A549 (cell line): ENCODE results near the gene FGFR3. TPM values are rescaled to one million over a fixed set of nuclear protein-coding genes. Genes with fewer than 3 reads are reported as not detected.

Source experiments
- ATAC-seq, 2 experiments: fragments of 200-7000 bp in 1 of 2; fragments of >200 bp in 1 of 2; cut with Nextera tagmentation in 1 of 2; cut with Tn5 transposase in 1 of 2; 3 replicates each; pipeline versions ENCODE4 v1.8.0 to v1.9.1; 2018 to 2020; ENCODE audit warnings: mild to moderate bottlenecking in 1 of 2, moderate library complexity in 1 of 2
- CTCF ChIA-PET: fragments of 300-600 bp; sonication (Branson Sonifier 250); formaldehyde crosslinking; extraction: SDS; loops from one replicate; lab custom pipeline; 2021; ENCODE audit warnings: antibody characterized with exemption, inconsistent platforms; lab: Yijun Ruan, JAX
- POLR2A ChIA-PET: fragments of 350-600 bp; formaldehyde crosslinking; extraction: SDS; loops from one replicate; lab custom pipeline; 2021; ENCODE audit warnings: antibody characterized with exemption, inconsistent platforms; lab: Yijun Ruan, JAX
- DNase-seq, 2 experiments: peaks; one replicate each; pipeline versions ENCODE4 v3.0.0 to v3.0.0-alpha.2; 2011 to 2016; ENCODE audit warnings: low read depth in 1 of 2, low spot score in 1 of 2
- FAIRE-seq: peaks from 2 replicates; lab custom pipeline; 2011; peaks lifted over from hg19 to GRCh38; lab: Jason Lieb, UNC
- H3K27ac ChIP-seq, 2 experiments: fragments of >200 bp; sonication (Bioruptor Twin); formaldehyde crosslinking; 3 replicates each; pipeline ENCODE4 v1.5.1; 2016 to 2017
- H3K4me1 ChIP-seq: fragments of >200 bp; sonication (Bioruptor Twin); formaldehyde crosslinking; 3 replicates; pipeline ENCODE4 v1.6.1; 2016
- H3K4me2 ChIP-seq: fragments of >200 bp; sonication (Bioruptor Twin); formaldehyde crosslinking; 3 replicates; pipeline ENCODE4 v1.6.1; 2016
- H3K4me3 ChIP-seq: fragments of >200 bp; sonication (Bioruptor Twin); formaldehyde crosslinking; 3 replicates; pipeline ENCODE4 v1.5.1; 2016
- H3K9me3 ChIP-seq: fragments of >200 bp; sonication (Bioruptor Twin); formaldehyde crosslinking; 3 replicates; pipeline ENCODE4 v1.6.1; 2016
- CBX8 ChIP-seq: fragments of 200-600 bp; sonication (generic); IDR thresholded peaks from 2 replicates; pipeline ENCODE4 v1.6.1; 2016
- CHD2 ChIP-seq: fragments of 150-350 bp; IDR thresholded peaks from 2 replicates; pipeline ENCODE4 v1.6.1; 2014; ENCODE audit warnings: low read length; ENCODE audit not compliant: partially characterized antibody
- CHD4 ChIP-seq: fragments of 200-600 bp; sonication (generic); IDR thresholded peaks from 2 replicates; pipeline ENCODE4 v1.6.1; 2016; ENCODE audit warnings: antibody characterized with exemption, mild to moderate bottlenecking, borderline replicate concordance
- EHMT2 ChIP-seq: fragments of 200-600 bp; sonication (generic); IDR thresholded peaks from 2 replicates; pipeline ENCODE4 v1.6.1; 2016; ENCODE audit warnings: antibody characterized with exemption, low read depth, mild to moderate bottlenecking, moderate library complexity
- EP300 ChIP-seq, 2 experiments: fragments of >200 bp; sonication (Bioruptor Twin); formaldehyde crosslinking; IDR thresholded peaks; 2 replicates in 1 of 2; 3 replicates in 1 of 2; pipeline ENCODE4 v1.6.1; 2016 to 2017
- FOSL2 ChIP-seq, 2 experiments: fragments of 450-650 bp in 1 of 2; fragments of >200 bp in 1 of 2; sonication (Bioruptor Twin) in 1 of 2; formaldehyde crosslinking; IDR thresholded peaks; 2 replicates each; pipeline versions ENCODE4 v1.5.0 to v1.6.1; 2016 to 2020; ENCODE audit warnings: mild to moderate bottlenecking in 1 of 2, moderate library complexity in 1 of 2
- FOXS1 ChIP-seq: fragments of 250-450 bp; sonication (Bioruptor Pico); IDR thresholded peaks from 2 replicates; pipeline ENCODE4 v1.5.0; 2020; ENCODE audit warnings: mild to moderate bottlenecking, moderate library complexity
- HDAC2 ChIP-seq: fragments of 200-600 bp; sonication (generic); IDR thresholded peaks from 2 replicates; pipeline ENCODE4 v1.6.1; 2016
- HEYL ChIP-seq: fragments of 250-450 bp; sonication (Bioruptor Pico); IDR thresholded peaks from 2 replicates; pipeline ENCODE4 v1.8.0; 2021; ENCODE audit warnings: mild to moderate bottlenecking, moderate library complexity
- HOXA7 ChIP-seq: fragments of 250-450 bp; sonication (Bioruptor Pico); IDR thresholded peaks from 2 replicates; pipeline ENCODE4 v1.5.0; 2020; ENCODE audit warnings: mild to moderate bottlenecking, moderate library complexity
- HOXB13 ChIP-seq: fragments of 250-450 bp; sonication (Bioruptor Pico); IDR thresholded peaks from 2 replicates; pipeline ENCODE4 v1.5.0; 2020; ENCODE audit warnings: low read depth, mild to moderate bottlenecking, moderate library complexity
- JUNB ChIP-seq: fragments of >200 bp; sonication (Bioruptor Twin); formaldehyde crosslinking; IDR thresholded peaks from 2 replicates; pipeline ENCODE4 v1.6.1; 2016
- KDM5A ChIP-seq: fragments of 200-600 bp; sonication (generic); IDR thresholded peaks from 2 replicates; pipeline ENCODE4 v1.6.1; 2016; ENCODE audit warnings: antibody characterized with exemption, mild to moderate bottlenecking
- MAFK ChIP-seq: fragments of 450-650 bp; IDR thresholded peaks from 2 replicates; pipeline ENCODE4 v1.6.1; 2014; ENCODE audit not compliant: partially characterized antibody
- MAX ChIP-seq: IDR thresholded peaks from 2 replicates; pipeline ENCODE4 v1.6.1; 2012
- MAZ ChIP-seq: fragments of 150-350 bp; IDR thresholded peaks from 2 replicates; pipeline ENCODE4 v1.6.1; 2014; ENCODE audit warnings: antibody characterized with exemption, low read depth, low read length, borderline replicate concordance
- NFE2L2 ChIP-seq: fragments of 150-350 bp; conservative IDR thresholded peaks from 2 replicates; pipeline ENCODE4 v1.6.1; 2014; ENCODE audit warnings: low read length
- NPAS2 ChIP-seq: fragments of 250-450 bp; sonication (Bioruptor Pico); IDR thresholded peaks from 2 replicates; pipeline ENCODE4 v1.8.0; 2022; ENCODE audit warnings: mild to moderate bottlenecking, moderate library complexity, borderline replicate concordance
- PHF8 ChIP-seq: fragments of 200-600 bp; sonication (generic); IDR thresholded peaks from 2 replicates; pipeline ENCODE4 v1.6.1; 2016; ENCODE audit warnings: low read depth, mild to moderate bottlenecking, antibody characterized with exemption, moderate library complexity, borderline replicate concordance
- RAD21 ChIP-seq, 2 experiments: fragments of >200 bp in 1 of 2; sonication (Bioruptor Twin) in 1 of 2; formaldehyde crosslinking in 1 of 2; IDR thresholded peaks in 1 of 2; conservative IDR thresholded peaks in 1 of 2; 2 replicates in 1 of 2; 3 replicates in 1 of 2; pipeline ENCODE4 v1.6.1; 2012 to 2018; ENCODE audit warnings: inconsistent platforms in 1 of 2
- RARB ChIP-seq: fragments of 250-450 bp; sonication (Bioruptor Pico); IDR thresholded peaks from 2 replicates; pipeline ENCODE4 v1.8.0; 2021; ENCODE audit warnings: mild to moderate bottlenecking, moderate library complexity
- RNF2 ChIP-seq: fragments of 200-600 bp; sonication (generic); IDR thresholded peaks from 2 replicates; pipeline ENCODE4 v1.6.1; 2016; ENCODE audit warnings: low read depth, mild to moderate bottlenecking, antibody characterized with exemption, moderate library complexity, borderline replicate concordance
- SMC3 ChIP-seq: fragments of >200 bp; sonication (Bioruptor Twin); formaldehyde crosslinking; IDR thresholded peaks from 3 replicates; pipeline ENCODE4 v1.6.1; 2018; ENCODE audit warnings: inconsistent platforms
- SREBF2 ChIP-seq: fragments of 450-650 bp; IDR thresholded peaks from 2 replicates; pipeline ENCODE4 v1.6.1; 2014; ENCODE audit warnings: mild to moderate bottlenecking, moderate library complexity
- TP53 ChIP-seq: fragments of 250-450 bp; sonication (Bioruptor Pico); IDR thresholded peaks from 2 replicates; pipeline ENCODE4 v1.5.0; 2021; ENCODE audit warnings: mild to moderate bottlenecking, moderate library complexity
- ZNF302 ChIP-seq: fragments of 250-450 bp; sonication (Bioruptor Pico); IDR thresholded peaks from 2 replicates; pipeline ENCODE4 v1.9.0; 2021; ENCODE audit warnings: inconsistent platforms, mild to moderate bottlenecking, moderate library complexity
- WGBS: methylation state at CpG from one replicate; pipeline ENCODE4 v1.1.6; 2017; ENCODE audit errors: missing lambda C conversion rate; 5-methylcytosine and 5-hydroxymethylcytosine counted together
- polyA plus RNA-seq, 4 experiments: library from polyadenylated mRNA; depleted of rRNA in 3 of 4; stranded (reverse); fragments of >200 nt; fragmentation: RNase III in 1 of 4; extraction: RNeasy Plus Mini Kit Qiagen cat#74134 plus additional on column Dnase treatment in 1 of 4; gene quantifications; 2 replicates in 3 of 4; 3 replicates in 1 of 4; pipeline ENCODE4 v1.2.3, GENCODE V29; 2011 to 2017
- TF ChIP-seq, protein P1 (sequence below): fragments of 450-650 bp; IDR thresholded peaks from 2 replicates; pipeline ENCODE4 v1.6.1; 2014; ENCODE audit warnings: antibody characterized with exemption
- TF ChIP-seq, protein P2 (sequence below): fragments of >200 bp; sonication (Bioruptor Twin); formaldehyde crosslinking; IDR thresholded peaks from 3 replicates; pipeline ENCODE4 v1.5.1; 2016

Gene FGFR3
- polyA plus RNA-seq, 2 of the 4 experiments (the other 2 are of a cell fraction) = 1.9 to 4.8 TPM

DNA sequence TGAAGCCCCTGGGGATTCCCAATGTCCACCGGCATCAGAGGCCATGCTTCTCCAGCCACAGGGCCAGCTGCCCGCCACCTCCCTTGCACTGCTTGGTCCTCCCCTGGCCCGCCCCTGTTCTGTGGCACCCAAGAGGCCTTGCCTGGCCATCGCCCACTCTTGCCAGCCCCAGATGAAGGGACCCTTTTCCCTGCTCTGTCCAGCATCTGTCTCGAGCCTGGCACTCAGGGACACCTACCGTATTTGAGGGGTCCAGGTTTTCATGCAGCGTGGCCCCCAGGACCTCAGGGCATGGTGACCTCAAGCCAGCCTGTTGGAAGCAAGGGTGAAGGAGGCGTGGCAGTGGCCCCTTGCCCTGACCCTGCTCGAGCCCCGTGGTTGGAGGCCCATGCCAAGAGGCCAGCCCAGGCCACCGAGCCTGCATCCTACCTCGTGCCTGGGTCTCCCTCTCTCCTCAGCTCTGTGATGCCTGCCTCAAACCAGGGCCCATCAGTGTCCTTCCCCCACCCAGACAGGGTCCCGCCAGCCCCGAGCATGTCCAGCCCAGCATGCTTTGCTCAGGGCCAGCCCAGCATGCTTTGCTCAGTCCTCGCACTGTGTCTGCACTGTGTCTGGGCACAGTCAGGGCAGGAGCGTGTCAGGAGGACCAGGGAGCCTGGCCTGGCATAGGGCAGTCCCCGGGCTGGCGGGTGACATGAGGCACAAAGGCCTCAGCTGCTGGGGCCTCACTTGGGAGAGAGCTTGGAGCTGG lies 14.3 kb upstream of the FGFR3 start:
- no peak for ATAC-seq
- FAIRE-seq = no peak
- ChIA-PET CTCF (interaction anchor here (1.1 to 1.6 kb wide), 4 partner anchors 13 to 150 kb away, joined by 3 to 5 read pairs (median 3); no protein-coding TSS in a partner anchor), POLR2A (no interaction called here)
- peaks cover 25% of the 10 kb centered on the region for H3K4me1 ChIP-seq
- no peak for DNase-seq
- H3K27ac ChIP-seq = peak overlapping the region; percentile 56 to 83; a peak in 5 of 6 replicates
- WGBS = 92% methylated on average over 11 of the region's 18 CpGs
- TF ChIP-seq HOXB13 = no peak
- no peak for TF ChIP-seq RARB (CRISPR knock-in tag)
- no peak for TF ChIP-seq EHMT2
- no peak for TF ChIP-seq FOSL2 (IDR thresholded peaks at IDR 0.05)
- no peak for TF ChIP-seq FOSL2 (CRISPR knock-in tag; IDR thresholded peaks at IDR 0.05)
- H3K4me3 ChIP-seq = no peak overlapping the region
- peak overlapping the region; percentile 70 for H3K4me2 ChIP-seq
- no peaks in the 10 kb centered on the region for H3K9me3 ChIP-seq

DNA sequence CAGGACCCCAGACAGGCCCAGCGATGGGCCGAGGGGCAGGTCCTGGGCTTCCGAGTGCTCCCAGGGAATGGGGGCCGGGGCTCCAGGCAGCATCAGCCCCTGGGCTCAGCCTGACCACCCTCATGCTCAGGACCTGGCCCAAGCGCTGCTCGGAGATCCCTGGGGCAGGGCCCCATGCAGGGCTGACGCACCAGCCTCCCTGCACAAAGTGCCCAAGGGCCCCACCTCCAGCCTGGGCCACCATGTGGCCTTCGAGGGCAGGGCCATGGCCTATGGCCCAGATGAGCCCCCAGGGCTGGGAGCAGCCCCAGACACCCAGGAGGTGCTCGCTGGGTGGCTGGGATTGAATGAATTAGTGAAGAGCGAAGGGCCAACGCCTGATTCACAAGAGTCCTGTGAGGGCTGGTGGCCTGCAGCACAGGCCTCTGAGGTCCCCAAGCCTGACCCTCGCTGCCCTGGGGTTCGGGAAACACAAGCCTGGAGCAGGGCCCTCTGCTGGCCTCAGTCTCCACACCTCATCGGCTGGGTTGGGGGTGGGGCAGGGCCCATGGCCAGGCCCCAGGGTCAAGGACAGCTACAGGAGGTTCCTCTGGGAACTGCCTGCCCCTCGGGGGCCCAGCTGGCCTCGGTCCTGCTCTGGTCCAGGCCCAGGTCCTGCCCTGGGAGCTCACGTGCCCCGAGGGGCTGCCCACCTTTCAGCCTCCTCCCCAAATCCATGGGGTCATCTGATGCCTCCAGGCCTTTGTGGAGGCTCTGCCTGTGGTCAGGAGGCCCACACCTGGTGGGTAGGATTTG lies 13.3 kb upstream of the FGFR3 start:
- no peak for DNase-seq
- WGBS = 91% methylated on average over 4 of the region's 18 CpGs
- no peak for TF ChIP-seq PHF8
- no peak for TF ChIP-seq NPAS2 (CRISPR knock-in tag)
- no peak for TF ChIP-seq FOXS1 (CRISPR knock-in tag)
- TF ChIP-seq HEYL (CRISPR knock-in tag) = no peak
- TF ChIP-seq SMC3 = no peak
- TF ChIP-seq KDM5A = no peak
- no peak for TF ChIP-seq ZNF302 (CRISPR knock-in tag)
- TF ChIP-seq EHMT2 = no peak
- ATAC-seq = no peak
- Histone ChIP-seq H3K9me3 (no peaks in the 10 kb centered on the region), H3K27ac (peak overlapping the region in 1 of 2 experiments; percentile 83; a peak in 3 of 6 replicates), H3K4me3 (no peak overlapping the region), H3K4me2 (no peak overlapping the region), H3K4me1 (peaks cover 25% of the 10 kb centered on the region)
- CTCF ChIA-PET = interaction anchor here (1.0 to 1.6 kb wide), 4 partner anchors 12 to 150 kb away, joined by 3 to 6 read pairs (median 3); no protein-coding TSS in a partner anchor
- POLR2A ChIA-PET = no interaction called here
- FAIRE-seq = no peak

GRCh38 chr4:1780435-1780834 lies 12.7 kb upstream of the FGFR3 start:
- no peak overlapping the region for H3K4me2 ChIP-seq
- H3K27ac ChIP-seq = peak overlapping the region in 1 of 2 experiments; percentile 83; a peak in 2 of 6 replicates
- no peak for FAIRE-seq
- no peak overlapping the region for H3K4me3 ChIP-seq
- no peak for TF ChIP-seq HOXA7 (CRISPR knock-in tag)
- no peak for TF ChIP-seq HDAC2
- TF ChIP-seq CHD4 = no peak
- TF ChIP-seq TP53 (CRISPR knock-in tag) = no peak
- TF ChIP-seq NPAS2 (CRISPR knock-in tag) = no peak
- TF ChIP-seq EP300 (IDR thresholded peaks at IDR 0.05) = no peak
- no peak for TF ChIP-seq SREBF2
- TF ChIP-seq, protein P1, sequence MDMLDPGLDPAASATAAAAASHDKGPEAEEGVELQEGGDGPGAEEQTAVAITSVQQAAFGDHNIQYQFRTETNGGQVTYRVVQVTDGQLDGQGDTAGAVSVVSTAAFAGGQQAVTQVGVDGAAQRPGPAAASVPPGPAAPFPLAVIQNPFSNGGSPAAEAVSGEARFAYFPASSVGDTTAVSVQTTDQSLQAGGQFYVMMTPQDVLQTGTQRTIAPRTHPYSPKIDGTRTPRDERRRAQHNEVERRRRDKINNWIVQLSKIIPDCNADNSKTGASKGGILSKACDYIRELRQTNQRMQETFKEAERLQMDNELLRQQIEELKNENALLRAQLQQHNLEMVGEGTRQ = no peak
- TF ChIP-seq NFE2L2 = no peak
- no peak for TF ChIP-seq RAD21 (conservative IDR thresholded peaks at IDR 0.05 in 1 of 2, IDR thresholded peaks at IDR 0.05 in 1 of 2)
- no peak for TF ChIP-seq CBX8
- TF ChIP-seq CHD2 = no peak
- TF ChIP-seq SMC3 = no peak
- no peak for TF ChIP-seq MAFK
- TF ChIP-seq MAX = no peak
- TF ChIP-seq, protein P2, sequence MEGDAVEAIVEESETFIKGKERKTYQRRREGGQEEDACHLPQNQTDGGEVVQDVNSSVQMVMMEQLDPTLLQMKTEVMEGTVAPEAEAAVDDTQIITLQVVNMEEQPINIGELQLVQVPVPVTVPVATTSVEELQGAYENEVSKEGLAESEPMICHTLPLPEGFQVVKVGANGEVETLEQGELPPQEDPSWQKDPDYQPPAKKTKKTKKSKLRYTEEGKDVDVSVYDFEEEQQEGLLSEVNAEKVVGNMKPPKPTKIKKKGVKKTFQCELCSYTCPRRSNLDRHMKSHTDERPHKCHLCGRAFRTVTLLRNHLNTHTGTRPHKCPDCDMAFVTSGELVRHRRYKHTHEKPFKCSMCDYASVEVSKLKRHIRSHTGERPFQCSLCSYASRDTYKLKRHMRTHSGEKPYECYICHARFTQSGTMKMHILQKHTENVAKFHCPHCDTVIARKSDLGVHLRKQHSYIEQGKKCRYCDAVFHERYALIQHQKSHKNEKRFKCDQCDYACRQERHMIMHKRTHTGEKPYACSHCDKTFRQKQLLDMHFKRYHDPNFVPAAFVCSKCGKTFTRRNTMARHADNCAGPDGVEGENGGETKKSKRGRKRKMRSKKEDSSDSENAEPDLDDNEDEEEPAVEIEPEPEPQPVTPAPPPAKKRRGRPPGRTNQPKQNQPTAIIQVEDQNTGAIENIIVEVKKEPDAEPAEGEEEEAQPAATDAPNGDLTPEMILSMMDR = no peak
- TF ChIP-seq JUNB = no peak
- no peak for TF ChIP-seq RNF2
- TF ChIP-seq MAZ = no peak
- CTCF ChIA-PET = interaction anchor here (1.0 to 1.3 kb wide), 2 partner anchors 13 to 14 kb away, joined by 3 to 6 read pairs; no protein-coding TSS in a partner anchor
- POLR2A ChIA-PET = no interaction called here
- 85% methylated on average over 14 of the region's 14 CpGs for WGBS
- H3K9me3 ChIP-seq = no peaks in the 10 kb centered on the region
- DNase-seq = no peak
- peaks cover 25% of the 10 kb centered on the region for H3K4me1 ChIP-seq
- no peak for ATAC-seq
